HG03575 (cell line): ENCODE data around the gene DPY19L1.
"Not testable (repeated sequence)": the region's sequence is repeated elsewhere in the genome, so short reads cannot be mapped to it uniquely, and the experiment has no call there.

ENCODE experiments used
- ATAC-seq: cut with Tn5 transposase; IDR thresholded peaks from one replicate; pipeline ENCODE4 v1.9.1; 2021; ENCODE audit not compliant: unreplicated experiment, insufficient number of reproducible peaks, low FRiP score; ENCODE audit errors: extremely low read depth

DPY19L1 gene

DNA sequence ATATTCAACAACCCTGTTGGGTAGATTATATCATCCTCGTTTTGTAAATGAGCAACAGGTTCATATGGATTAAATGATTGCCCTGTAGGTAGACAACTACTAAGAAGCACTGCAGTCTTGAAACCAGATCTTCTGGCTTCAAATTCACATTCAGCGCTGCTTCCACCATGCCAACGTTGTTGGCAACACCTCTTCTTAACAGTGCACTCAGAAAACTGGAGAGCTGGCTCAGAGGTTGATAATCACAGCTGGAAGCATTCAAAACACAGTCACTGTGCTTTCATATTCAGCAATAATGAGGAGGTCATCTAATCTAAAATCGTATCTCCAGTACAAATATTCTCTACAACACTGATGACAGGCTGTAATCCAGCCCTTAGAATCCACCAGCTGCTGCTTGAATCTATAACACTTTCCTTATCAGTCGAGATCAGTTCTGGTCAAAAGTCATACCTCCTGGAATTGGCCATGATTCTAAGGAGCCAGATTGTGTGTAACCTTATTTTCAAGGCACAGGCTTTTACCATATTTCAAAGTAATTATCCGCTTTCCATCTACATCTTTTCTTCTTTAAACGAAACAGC, 91.3 kb downstream of the DPY19L1 start:
- not testable (repeated sequence) for ATAC-seq

DNA sequence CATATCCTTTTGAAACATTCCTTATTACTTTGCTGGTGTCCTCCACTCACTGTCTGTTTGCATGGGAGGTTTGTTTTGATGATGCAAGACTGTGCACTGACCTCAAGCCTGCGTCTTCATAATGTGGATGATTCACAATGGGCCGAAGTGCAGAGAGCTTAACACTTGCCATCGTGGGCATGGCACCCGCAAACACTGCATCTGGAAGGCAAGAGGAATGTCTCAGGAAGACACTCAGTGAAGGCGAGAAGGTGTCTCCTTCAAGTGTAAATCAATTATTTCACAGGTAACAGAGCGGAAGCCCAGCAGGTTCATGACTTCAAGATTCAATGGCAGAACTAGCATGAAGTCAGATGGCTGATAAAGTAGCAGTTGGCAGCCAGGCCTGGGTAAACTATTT, 98.1 kb downstream of the DPY19L1 start:
- no peak for ATAC-seq

DNA sequence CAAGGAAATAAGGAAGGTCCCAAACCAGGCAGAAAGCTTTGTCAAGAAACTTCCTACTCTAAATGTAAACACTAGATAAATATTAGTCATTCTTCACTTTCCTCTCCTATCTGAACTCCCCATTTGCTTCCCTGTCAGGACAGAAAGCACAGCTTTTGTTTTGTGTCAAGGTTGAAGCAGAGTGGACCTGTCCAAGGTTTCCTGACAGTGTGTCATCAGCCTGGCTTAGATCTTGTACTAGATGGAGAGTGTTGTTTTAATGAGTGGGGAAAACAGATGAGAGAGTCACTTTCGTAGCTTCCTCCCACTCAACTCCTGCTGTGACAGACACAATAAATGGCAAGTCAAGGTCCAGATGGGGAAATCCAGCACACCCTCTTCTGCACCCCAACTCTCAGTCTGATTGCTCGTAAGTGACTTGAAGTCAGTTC, 101.5 kb downstream of the DPY19L1 start:
- ATAC-seq = not testable (repeated sequence)

DNA sequence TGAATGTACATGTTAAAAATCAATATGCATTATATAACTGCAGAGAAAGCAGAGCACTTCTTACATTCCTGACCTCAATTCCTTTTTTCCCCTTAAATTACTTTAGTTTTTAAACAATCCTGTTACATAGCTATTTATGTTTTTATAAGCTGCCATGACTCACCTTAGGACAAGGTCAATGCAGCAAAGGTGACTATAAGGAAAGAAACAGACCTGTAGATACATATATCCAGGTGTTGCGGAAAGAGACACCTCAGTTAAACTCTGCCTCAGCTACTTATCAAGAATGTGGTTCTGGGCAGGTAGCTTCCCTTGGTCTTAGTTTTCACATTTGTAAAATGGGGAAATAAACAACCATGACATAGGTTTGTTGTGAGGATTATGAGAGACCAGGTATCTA, 105.5 kb downstream of the DPY19L1 start:
- ATAC-seq = no peak

DNA sequence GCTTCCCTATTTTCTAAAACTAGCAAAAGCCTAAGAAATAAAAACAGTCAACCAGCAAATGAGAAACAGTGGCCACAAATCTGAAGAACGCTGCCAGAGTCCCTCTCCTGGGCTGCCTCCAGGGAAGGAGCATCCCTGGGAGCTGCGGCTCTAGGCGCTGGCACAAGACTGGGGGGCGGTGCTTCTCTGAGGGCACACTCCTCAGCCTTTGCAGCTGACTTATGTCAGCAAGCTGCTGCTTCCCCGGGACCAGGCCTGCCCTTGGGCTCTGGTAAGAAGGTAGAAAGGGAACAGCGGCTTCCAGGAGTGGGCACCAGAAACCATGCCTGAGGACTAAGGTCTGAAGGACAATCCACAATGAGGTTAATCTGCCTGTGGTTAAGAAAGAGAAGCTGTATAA, 107.5 kb downstream of the DPY19L1 start:
- not testable (repeated sequence) for ATAC-seq

GRCh38 chr7:34928560-34928959, 108.7 kb downstream of the DPY19L1 start:
- ATAC-seq = no peak

DNA sequence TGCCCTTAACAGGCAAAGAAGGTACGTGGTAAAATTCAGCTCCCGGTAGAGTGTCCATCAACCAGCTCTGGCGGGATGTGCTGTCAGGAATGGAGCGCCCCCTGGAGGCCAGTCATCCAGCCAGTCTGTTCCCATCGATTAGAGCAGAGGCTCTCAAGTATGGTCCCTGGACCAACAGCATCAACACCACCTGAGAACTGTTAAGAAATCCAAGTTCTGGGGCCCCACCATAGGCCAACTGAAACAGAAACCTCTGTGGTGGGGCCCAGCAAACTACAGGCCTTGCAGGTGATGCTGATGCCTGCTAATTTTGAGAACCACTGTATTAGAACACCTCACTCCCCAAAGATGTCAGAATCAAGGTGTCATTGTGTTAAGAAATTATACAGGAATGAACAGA, 109.2 kb downstream of the DPY19L1 start:
- ATAC-seq = no peak

- ATAC-seq = not testable (repeated sequence)
Observed at GRCh38 chr7:34920470-34920869, 116.8 kb downstream of the DPY19L1 start.

GRCh38 chr7:34919038-34919437, 118.2 kb downstream of the DPY19L1 start:
- not testable (repeated sequence) for ATAC-seq

DNA sequence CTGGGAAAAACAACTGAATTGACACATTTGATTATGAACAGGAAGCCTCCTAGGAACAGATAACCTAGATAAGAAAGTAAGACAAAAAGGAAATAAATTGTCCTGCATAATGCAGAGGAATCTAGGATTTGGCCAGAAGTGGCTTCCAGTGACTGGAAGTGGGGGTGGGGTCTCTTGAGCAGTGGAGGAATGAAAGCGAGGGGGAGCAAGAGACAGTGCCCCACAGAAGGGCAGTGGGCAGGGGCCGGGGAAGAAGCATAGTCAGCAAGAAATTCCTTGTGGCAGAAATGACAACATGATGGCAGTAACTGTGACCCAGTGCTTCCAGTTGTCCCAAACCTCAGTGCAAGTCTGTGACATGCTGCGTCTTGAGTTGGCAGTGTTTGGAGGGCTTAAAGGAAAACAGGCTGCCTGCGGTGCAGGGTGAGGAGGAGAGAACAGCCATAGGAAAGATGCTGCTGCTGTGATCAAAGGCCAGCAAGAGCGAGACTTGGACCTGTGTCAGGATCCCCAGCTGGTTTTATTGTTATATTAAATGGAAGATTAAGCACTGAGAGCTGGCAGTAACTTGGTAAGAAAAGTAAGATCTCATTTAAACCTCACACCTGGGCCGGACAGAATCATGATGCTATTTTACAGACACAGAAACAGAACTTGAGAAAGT, 119.0 kb downstream of the DPY19L1 start:
- not testable (repeated sequence) for ATAC-seq

DNA sequence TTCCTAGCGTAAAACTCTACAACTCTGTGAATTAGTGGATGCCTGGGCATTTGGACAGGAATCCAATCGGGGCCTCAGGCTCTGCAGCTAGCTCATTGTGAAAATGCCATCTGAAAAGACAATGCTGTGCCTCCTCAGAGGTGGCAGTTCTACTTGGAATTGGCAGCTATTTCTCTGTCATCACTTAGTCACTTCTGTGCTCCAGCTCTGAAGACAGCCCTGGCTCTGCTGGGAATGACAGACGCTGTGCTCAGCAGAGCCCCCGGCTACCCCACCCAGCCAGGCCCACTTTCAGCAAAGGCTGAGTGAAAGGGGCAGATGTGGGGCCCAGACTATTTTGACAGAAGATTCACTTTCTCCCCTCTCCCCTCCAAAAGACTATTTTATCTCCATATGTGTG, 119.8 kb downstream of the DPY19L1 start:
- ATAC-seq = not testable (repeated sequence)

- ATAC-seq = no peak
Observed at GRCh38 chr7:34916267-34916666, 121.0 kb downstream of the DPY19L1 start.

GRCh38 chr7:34912236-34912635, 125.0 kb downstream of the DPY19L1 start:
- no peak for ATAC-seq

DNA sequence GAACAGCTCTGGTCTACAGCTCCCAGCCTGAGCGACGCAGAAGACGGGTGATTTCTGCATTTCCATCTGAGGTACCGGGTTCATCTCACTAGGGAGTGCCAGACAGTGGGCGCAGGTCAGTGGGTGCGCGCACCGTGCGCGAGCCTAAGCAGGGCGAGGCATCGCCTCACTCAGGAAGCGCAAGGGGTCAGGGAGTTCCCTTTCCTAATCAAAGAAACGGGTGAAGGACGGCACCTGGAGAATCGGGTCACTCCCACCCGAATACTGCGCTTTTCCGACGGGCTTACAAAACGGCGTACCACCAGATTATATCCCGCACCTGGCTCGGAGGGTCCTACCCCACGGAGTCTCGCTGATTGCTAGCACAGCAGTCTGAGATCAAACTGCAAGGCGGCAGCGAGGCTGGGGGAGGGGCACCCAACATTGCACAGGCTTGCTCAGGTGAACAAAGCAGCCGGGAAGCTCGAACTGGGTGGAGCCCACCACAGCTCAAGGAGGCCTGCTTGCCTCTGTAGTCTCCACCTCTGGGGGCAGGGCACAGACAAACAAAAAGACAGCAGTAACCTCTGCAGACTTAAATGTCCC, 130.9 kb downstream of the DPY19L1 start:
- ATAC-seq = not testable (repeated sequence)

GRCh38 chr7:34904987-34905386, 132.3 kb downstream of the DPY19L1 start:
- ATAC-seq = no peak

GRCh38 chr7:34903921-34904320, 133.4 kb downstream of the DPY19L1 start:
- not testable (repeated sequence) for ATAC-seq

DNA sequence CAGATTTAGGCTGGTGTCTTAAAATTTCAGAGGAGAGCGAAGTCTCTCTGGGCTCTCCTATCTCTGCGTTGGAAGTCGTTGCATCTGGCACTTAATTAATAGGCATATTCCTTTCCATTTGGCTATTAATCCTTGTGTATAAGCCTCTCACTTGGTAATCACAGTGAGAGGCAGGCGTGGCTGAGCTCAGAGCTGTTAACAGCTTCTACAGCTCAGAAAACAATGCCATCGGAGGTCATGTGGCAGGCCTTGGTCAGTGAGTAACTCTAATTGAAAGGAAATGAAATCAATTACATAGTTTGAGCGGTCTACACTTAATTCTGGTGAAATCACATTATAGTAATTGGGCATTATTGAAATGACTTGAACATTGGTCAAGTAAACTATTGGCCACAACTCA, 135.1 kb downstream of the DPY19L1 start:
- ATAC-seq = no peak

GRCh38 chr7:34900891-34901513, 136.3 kb downstream of the DPY19L1 start:
- no peak for ATAC-seq

GRCh38 chr7:34895202-34895601, 142.1 kb downstream of the DPY19L1 start:
- no peak for ATAC-seq

DNA sequence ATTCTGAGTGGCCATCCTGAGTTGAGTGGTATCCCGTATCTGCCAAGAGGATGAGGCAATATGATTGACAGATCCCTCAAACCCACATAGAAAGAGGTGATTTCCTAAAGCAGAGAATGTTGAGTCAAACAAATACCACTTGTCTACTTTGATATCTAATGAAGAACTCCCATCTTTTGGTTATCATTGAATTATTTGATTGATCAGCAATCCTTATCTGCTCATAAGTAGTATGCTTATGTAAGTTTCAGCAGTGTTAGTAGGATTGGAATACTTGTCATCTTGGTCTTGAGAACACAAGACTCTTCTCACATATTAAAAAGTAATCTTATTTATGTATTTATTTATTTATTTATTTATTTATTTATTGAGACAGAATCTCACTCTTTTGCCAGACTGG, 147.3 kb downstream of the DPY19L1 start:
- ATAC-seq = no peak
